Aorta (tissue), 5 donors: Measurements from ENCODE around the gene KRTDAP. TPM values are rescaled to one million over a fixed set of nuclear protein-coding genes. Genes with fewer than 3 reads are reported as not detected.

ENCODE experiments used
- ATAC-seq: fragments of 200-7000 bp; cut with Tn5 transposase; one replicate; pipeline ENCODE4 v1.9.1; 2022; ENCODE audit warnings: moderate library complexity; ENCODE audit not compliant: low FRiP score
- DNase-seq, 2 donors: peaks; one replicate each; pipeline ENCODE4 v3.0.0-alpha.2; 2020
- H3K27ac ChIP-seq, 2 donors: one replicate each; pipeline ENCODE4 v1.5.1; 2013; ENCODE audit warnings: low read length in 2 of 2, mild to moderate bottlenecking in 2 of 2, moderate library complexity in 2 of 2, control low read depth in 1 of 2, inconsistent platforms in 1 of 2, low read depth in 1 of 2
- H3K27me3 ChIP-seq, 2 donors: one replicate each; pipeline ENCODE4 v1.6.1; 2013; ENCODE audit warnings: control low read depth in 1 of 2, low read length in 1 of 2, mild to moderate bottlenecking in 1 of 2, moderate library complexity in 1 of 2; ENCODE audit not compliant: insufficient read depth in 2 of 2, control insufficient read depth in 1 of 2
- H3K36me3 ChIP-seq, 2 donors: one replicate each; pipeline ENCODE4 v1.6.1; 2013; ENCODE audit warnings: control low read depth in 1 of 2, low read length in 1 of 2, mild to moderate bottlenecking in 1 of 2; ENCODE audit not compliant: insufficient read depth in 2 of 2, control insufficient read depth in 1 of 2
- H3K4me1 ChIP-seq, 2 donors: one replicate each; pipeline ENCODE4 v1.6.1; 2013; ENCODE audit warnings: low read length in 2 of 2, control low read depth in 1 of 2, mild to moderate bottlenecking in 1 of 2, moderate library complexity in 1 of 2; ENCODE audit not compliant: insufficient read depth in 2 of 2, control insufficient read depth in 1 of 2
- H3K4me3 ChIP-seq, 2 donors: one replicate each; pipeline ENCODE4 v1.5.1; 2013; ENCODE audit warnings: low read length in 2 of 2, control low read depth in 1 of 2, mild to moderate bottlenecking in 1 of 2
- H3K9me3 ChIP-seq: one replicate; pipeline ENCODE4 v1.6.1; 2013; ENCODE audit warnings: mild to moderate bottlenecking, low read length; ENCODE audit not compliant: control insufficient read depth
- WGBS, 2 donors: extraction: QIAGEN DNeasy Blood & Tissue Kit; methylation state at CpG; one replicate each; pipeline ENCODE4 v1.1.7; 2013; 5-methylcytosine and 5-hydroxymethylcytosine counted together
- intact Hi-C, 2 donors: fragments of 100-400 bp; cut with DNase I; formaldehyde crosslinking; loops; one replicate each; pipeline versions ENCODE4 v1.14.2 to v1.15.0; 2022
- polyA plus RNA-seq, 2 donors: library from polyadenylated mRNA; stranded (reverse); fragments of 200-250 nt; gene quantifications; one replicate each; pipeline ENCODE4 v1.2.3, GENCODE V29; 2013
- total RNA-seq, 2 donors: library from RNA; stranded (reverse); fragmentation: NEBNext Ultra II Directional; extraction: Animal tissue kit (Norgen Biotek cat#: 25700); gene quantifications; one replicate each; pipeline ENCODE4 v1.2.1, GENCODE V29; 2021
- donor health status: healthy with polysubstance abuse.
- donor health status: Bipolar disorder and iron deficiency.
- donor health status: DM: no; HTN: no; CAD: no.
- donor health status: DM: no; HTN: no; CAD: no.
- donor health status: DM: yes; HTN: yes; CAD: no.

KRTDAP gene
- total and polyA plus RNA-seq, 4 donors = not detected

DNA sequence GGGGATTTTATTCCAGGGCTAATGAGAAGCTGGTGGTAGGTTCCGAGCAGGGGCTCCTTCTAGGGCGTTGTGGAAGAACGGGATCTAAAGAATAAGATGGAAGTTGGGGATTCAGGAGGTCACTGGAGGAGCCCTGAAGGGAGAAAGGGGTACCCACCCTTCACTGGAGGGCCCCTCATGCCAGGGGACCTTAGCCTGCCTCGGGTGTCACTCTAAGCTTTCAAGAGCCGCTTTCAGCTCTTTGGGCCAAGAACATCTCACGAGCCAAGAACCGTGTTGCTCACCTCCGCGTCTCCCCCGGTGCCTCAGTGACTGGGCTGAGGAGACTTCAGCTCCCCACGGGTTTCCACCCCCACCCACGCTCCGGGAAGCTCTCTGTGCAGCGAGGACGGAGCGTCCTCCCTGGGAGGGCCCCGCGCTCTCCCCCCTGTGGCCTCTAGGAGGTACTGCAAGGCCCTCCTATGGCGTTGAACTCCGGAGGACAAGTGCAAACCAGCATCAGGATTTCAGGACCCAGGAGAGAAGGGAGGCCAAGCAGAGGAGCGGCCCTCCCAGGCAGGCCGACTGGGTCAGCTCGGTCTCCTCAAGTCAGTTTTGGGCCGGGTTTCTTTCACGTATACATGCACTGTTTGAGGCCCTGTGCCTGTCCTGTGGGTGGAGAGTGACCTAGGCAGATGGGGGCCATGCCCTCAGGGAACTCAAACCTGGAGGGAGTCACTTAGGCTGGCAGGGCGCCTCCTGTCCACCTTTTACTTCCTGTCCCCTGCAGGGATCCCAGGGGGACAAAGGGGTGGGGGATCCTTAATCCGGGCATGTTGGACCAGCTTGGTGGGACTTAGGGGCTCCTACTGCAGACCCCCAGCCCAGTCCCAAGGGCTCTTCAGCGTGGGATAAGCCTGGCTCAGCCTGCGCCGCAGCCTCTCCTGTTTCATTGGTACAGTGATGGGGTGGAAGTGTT lies 5.1 kb upstream of the KRTDAP start:
- H3K9me3 ChIP-seq = no peaks in the 10 kb centered on the region
- H3K27me3 ChIP-seq = no peaks in the 10 kb centered on the region
- peak; percentile 91 for ATAC-seq
- intact Hi-C loops = loop anchor here (5.0 to 10.0 kb wide), 3 partner anchors 218 to 431 kb away; no protein-coding TSS in a partner anchor
- no peak overlapping the region for H3K27ac ChIP-seq
- H3K36me3 ChIP-seq = no peaks in the 10 kb centered on the region
- peak; percentile 72 to 88 for DNase-seq
- H3K4me1 ChIP-seq = no peaks in the 10 kb centered on the region
- 26% methylated on average over 30 of the region's 30 CpGs for WGBS, 2 donors
- H3K4me3 ChIP-seq = no peak overlapping the region

DNA sequence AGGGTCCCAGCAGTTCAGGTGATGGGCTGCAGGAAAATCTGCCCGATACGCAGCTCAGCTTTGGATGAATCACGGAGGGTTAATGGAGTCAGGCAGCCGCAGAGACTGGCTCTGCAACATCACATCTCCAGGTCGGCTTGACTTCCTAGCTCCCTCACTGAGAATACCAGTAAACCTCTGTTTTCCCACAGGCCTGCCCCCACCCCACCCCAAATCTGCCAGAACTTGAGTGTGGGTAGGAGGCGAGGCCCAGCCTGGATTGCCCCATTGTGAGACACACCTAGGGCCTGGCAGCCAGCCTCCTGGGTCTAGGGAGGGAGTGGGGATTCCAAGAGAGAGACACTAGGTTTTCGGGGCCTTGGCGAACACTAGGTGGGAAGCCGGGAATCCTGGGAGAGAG lies 3.7 kb upstream of the KRTDAP start:
- DNase-seq = no peak
- H3K27me3 ChIP-seq = no peaks in the 10 kb centered on the region
- intact Hi-C loops = loop anchor here (10.0 kb wide), 2 partner anchors 219 to 429 kb away; no protein-coding TSS in a partner anchor

DNA sequence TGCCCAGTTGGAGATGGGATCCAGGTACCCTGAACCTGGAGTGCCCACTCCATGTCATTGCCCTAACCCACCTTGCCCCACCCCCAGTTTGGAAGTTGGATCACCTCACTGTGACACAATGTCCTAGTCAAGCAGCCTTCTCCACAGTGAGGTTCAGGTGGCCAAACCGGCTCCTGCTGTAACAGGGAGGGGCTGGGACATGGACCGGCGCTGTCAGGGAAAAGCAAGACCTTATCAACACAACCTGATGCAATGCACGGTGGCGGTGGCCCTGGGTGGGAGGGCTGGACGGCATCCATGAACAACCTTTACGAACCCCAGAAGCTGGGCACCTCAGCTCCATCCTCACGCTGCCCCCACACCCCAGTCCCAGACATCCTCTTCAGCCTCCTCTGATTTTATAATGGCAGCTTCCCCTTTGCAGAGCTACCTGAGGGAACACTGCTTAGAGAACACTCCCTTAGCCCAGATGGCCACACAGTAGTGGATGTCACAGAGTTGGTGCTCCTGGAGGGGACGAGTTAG lies 1.6 kb upstream of the KRTDAP start:
- Histone ChIP-seq H3K9me3 (no peaks in the 10 kb centered on the region), H3K27me3 (no peaks in the 10 kb centered on the region), H3K36me3 (no peaks in the 10 kb centered on the region), H3K4me3 (no peak overlapping the region), H3K27ac (no peak overlapping the region), H3K4me1 (no peaks in the 10 kb centered on the region)
- DNase-seq = peak in 1 of 2 donors; percentile 70
- no peak for ATAC-seq
- intact Hi-C loops = loop anchor here (10.0 kb wide), 2 partner anchors 217 to 427 kb away; no protein-coding TSS in a partner anchor
- 85 to 86% methylated on average over 9 of the region's 9 CpGs for WGBS, 2 donors

More for the DNA sequence above, 3.7 kb upstream of the KRTDAP start:
- H3K9me3 ChIP-seq = no peaks in the 10 kb centered on the region
- no peaks in the 10 kb centered on the region for H3K36me3 ChIP-seq
- 79 to 82% methylated on average over 9 of the region's 9 CpGs for WGBS, 2 donors
- H3K4me1 ChIP-seq = no peaks in the 10 kb centered on the region
- no peak for ATAC-seq
- no peak overlapping the region for H3K27ac ChIP-seq
- H3K4me3 ChIP-seq = no peak overlapping the region

DNA sequence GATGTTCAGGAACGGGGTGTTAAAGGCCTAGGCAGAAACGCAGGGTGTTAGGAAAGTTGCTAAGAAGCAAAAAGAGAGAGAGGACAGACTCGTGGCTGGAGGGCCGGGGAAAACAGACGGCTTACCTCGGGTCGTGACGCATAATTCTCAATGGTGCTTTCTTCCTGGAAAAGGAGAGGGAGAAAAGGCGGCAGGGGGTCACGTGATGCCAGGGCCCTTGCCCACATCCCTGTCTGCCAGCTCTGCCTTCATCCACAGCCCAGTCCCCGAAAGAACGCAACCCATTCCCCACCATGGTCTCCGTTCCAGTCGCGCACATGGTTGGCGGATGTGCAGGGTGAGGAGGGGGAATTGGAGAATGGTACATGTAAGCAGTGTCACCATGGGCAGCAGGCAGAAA lies 1.6 kb downstream of the KRTDAP start:
- DNase-seq = no peak
- WGBS, 2 donors = 68 to 81% methylated on average over 16 of the region's 16 CpGs
- no peaks in the 10 kb centered on the region for H3K36me3 ChIP-seq
- H3K4me1 ChIP-seq = no peaks in the 10 kb centered on the region
- H3K27ac ChIP-seq = no peak overlapping the region
- no peak overlapping the region for H3K4me3 ChIP-seq
- no peaks in the 10 kb centered on the region for H3K27me3 ChIP-seq
- no peaks in the 10 kb centered on the region for H3K9me3 ChIP-seq
- ATAC-seq = no peak
- intact Hi-C loops = no loop called here

DNA sequence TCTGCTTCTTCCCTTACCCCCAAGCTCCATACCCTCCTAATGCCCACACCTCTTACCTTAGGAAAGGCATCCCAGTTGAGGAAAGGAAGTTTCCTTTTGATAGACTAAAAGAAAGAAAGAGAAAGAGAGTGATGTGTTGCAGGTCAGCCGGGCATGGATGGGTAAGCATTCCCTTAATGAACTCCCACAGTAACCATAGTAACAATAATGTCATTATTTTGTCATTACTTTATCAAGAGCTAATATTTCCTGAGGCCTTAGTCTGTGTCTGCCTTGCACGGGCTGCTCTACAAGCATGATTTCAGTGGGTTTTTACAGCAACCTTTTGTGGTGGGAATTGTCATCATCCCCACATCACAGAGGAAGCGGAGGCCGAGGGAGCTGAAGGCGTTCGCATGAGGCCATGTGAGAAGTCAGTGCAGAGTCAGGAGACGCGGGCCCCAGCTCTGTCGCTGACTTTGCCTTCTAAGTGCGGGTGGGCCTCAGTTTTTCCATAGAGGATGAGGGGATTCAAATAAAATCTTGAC lies 2.5 kb downstream of the KRTDAP start:
- Histone ChIP-seq H3K27me3 (no peaks in the 10 kb centered on the region), H3K27ac (no peak overlapping the region), H3K36me3 (no peaks in the 10 kb centered on the region), H3K4me3 (no peak overlapping the region), H3K9me3 (no peaks in the 10 kb centered on the region), H3K4me1 (no peaks in the 10 kb centered on the region)
- intact Hi-C loops = no loop called here
- WGBS, 2 donors = 82 to 84% methylated on average over 10 of the region's 10 CpGs
- ATAC-seq = no peak
- peak in 1 of 2 donors; percentile 37 for DNase-seq

DNA sequence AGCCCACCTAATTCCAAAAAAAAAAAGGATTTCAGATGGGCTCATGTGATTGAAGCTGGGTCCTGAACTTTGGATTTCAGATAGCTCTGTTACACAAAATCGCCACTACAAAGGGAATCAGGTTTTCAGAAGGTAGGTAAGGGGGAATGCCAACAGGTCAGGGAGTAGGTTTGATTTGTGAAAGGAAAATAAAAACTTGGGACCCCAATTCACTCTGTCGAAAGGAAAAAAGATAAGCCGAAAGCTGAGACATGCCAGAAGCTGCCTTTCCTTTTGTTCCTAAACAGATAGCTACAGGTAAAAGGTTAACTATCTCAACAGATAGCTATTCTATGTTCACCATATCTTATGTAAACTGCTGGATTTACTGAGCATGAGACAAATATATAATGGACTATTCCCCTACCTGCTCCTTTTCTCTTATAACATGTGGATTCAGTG lies 4.0 kb downstream of the KRTDAP start:
- intact Hi-C loops = no loop called here
- Histone ChIP-seq H3K4me3 (no peak overlapping the region), H3K9me3 (no peaks in the 10 kb centered on the region), H3K36me3 (no peaks in the 10 kb centered on the region), H3K4me1 (no peaks in the 10 kb centered on the region), H3K27me3 (no peaks in the 10 kb centered on the region), H3K27ac (no peak overlapping the region)
- ATAC-seq = no peak
- 80 to 89% methylated on average over 3 of the region's 3 CpGs for WGBS, 2 donors
- no peak for DNase-seq

DNA sequence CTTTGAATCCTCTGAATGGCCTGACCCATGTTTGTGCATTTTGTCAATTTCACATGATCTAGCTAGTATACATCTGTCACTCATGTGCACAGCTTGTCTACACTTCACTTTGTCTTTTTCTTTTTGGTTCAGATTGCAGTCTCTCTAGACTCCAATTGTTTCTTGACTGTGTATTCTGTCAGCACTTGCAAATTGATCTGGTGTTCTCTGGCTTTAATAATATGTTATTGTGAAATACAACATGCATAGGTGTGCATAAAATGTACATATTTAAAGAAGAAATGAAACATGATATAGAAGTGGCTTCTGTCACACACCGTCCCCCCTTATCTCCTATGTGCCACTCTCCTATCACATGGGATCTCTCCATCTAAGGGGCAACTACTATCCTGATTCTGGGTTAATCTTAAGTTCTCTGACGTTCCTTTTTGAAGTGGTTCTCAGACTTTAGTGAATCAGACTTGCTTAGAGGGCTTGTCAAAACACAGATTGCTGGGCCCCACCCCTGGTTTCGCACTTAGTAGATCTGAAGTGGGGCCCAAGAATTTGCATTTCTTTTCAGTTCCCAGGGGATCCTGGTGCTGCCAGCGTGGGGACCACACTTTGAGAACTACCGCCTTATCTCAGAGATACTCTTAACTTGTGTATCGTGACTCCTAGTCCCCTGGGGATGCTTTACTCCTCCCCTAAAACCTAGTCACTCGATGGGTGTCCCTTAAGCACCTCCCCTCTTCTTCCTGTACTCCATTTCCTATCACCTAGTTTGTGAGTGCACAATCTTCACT lies 5.8 kb downstream of the KRTDAP start:
- Histone ChIP-seq H3K27me3 (no peaks in the 10 kb centered on the region), H3K27ac (no peak overlapping the region), H3K4me1 (no peaks in the 10 kb centered on the region), H3K9me3 (no peaks in the 10 kb centered on the region), H3K4me3 (no peak overlapping the region), H3K36me3 (no peaks in the 10 kb centered on the region)
- 33 to 35% methylated on average over 7 of the region's 7 CpGs for WGBS, 2 donors
- intact Hi-C loops = no loop called here
- peak in 1 of 2 donors; percentile 19 for DNase-seq
- ATAC-seq = no peak

DNA sequence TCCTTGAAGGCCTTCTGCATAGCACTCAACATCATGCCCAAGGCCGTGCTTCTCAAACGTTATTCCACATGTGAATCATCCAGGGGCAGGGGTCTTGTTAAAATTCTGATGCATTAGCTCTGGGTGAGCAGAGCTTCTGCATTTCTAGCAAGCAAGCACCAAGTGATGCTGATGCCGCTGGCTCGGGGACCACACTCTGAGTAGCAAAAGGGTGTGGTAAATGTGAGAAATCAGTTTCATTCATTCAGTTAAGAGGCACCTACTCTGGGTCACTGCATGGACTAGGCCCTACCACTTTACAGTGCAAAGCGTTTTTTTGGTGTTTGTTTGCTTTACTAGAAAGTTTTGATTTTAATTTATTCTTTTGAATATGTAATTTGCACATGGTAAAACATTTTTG lies 7.2 kb downstream of the KRTDAP start:
- H3K4me1 ChIP-seq = no peaks in the 10 kb centered on the region
- H3K36me3 ChIP-seq = no peaks in the 10 kb centered on the region
- no peaks in the 10 kb centered on the region for H3K27me3 ChIP-seq
- H3K27ac ChIP-seq = no peak overlapping the region
- intact Hi-C loops = no loop called here
- ATAC-seq (no peak), DNase-seq (peak in 1 of 2 donors; percentile 41)
- WGBS, 2 donors = 64 to 72% methylated on average over 5 of the region's 5 CpGs
- H3K4me3 ChIP-seq = no peak overlapping the region
- H3K9me3 ChIP-seq = no peaks in the 10 kb centered on the region
